ENCODE results near the gene SNAP29.
"Not testable (repeated sequence)": the region's sequence is repeated elsewhere in the genome, so short reads cannot be mapped to it uniquely, and the experiment has no call there.

The SNAP29 gene

GRCh38 chr22:20836987-20837823 is 21.6 kb upstream of the SNAP29 start:
- no peak for DNase-seq

GRCh38 chr22:20839354-20839753 is 19.5 kb upstream of the SNAP29 start:
- DNase-seq, result not testable (repeated sequence)

GRCh38 chr22:20839837-20840645 is 18.8 kb upstream of the SNAP29 start:
- no peak for DNase-seq

GRCh38 chr22:20840646-20841371 is 18.0 kb upstream of the SNAP29 start:
- peak; percentile 9 for DNase-seq

GRCh38 chr22:20843501-20843900 is 15.3 kb upstream of the SNAP29 start:
- DNase-seq, result no peak

GRCh38 chr22:20844055-20845037 is 14.5 kb upstream of the SNAP29 start:
- no peak for DNase-seq

- no peak for DNase-seq
Observed at GRCh38 chr22:20847318-20847822, 11.4 kb upstream of the SNAP29 start.

GRCh38 chr22:20852076-20852475 is 6.7 kb upstream of the SNAP29 start:
- no peak for DNase-seq

GRCh38 chr22:20852503-20852902 is 6.3 kb upstream of the SNAP29 start:
- no peak for DNase-seq

- no peak for DNase-seq
Observed at GRCh38 chr22:20853236-20853660, 5.6 kb upstream of the SNAP29 start.

GRCh38 chr22:20857247-20857643 is 1.6 kb upstream of the SNAP29 start:
- no peak for DNase-seq

- DNase-seq, result peak; percentile 87
Observed at GRCh38 chr22:20857838-20858614, 781 bp upstream of the SNAP29 start.

GRCh38 chr22:20859615-20860014 is 808 bp downstream of the SNAP29 start:
- no peak for DNase-seq

GRCh38 chr22:20862540-20862939 is 3.7 kb downstream of the SNAP29 start:
- DNase-seq, result no peak

GRCh38 chr22:20863366-20863765 is 4.6 kb downstream of the SNAP29 start:
- DNase-seq, result no peak

- no peak for DNase-seq
Observed at GRCh38 chr22:20864186-20864908, 5.5 kb downstream of the SNAP29 start.

- DNase-seq, result no peak
Observed at GRCh38 chr22:20865331-20865730, 6.5 kb downstream of the SNAP29 start.

- no peak for DNase-seq
Observed at GRCh38 chr22:20865875-20866445, 7.2 kb downstream of the SNAP29 start.

- no peak for DNase-seq
Observed at GRCh38 chr22:20866736-20867135, 7.9 kb downstream of the SNAP29 start.

Data from activated naive CD4-positive, alpha-beta T cell treated with Interleukin-2 at 50 U/mL for 16 hours (primary cell).